AG09319 (cell line): Measurements from ENCODE around the gene DDX39B.
"Not testable (repeated sequence)": the region's sequence is repeated elsewhere in the genome, so short reads cannot be mapped to it uniquely, and the experiment has no call there.

Experiments
- DNase-seq: peaks from one replicate; pipeline ENCODE4 v3.0.0-alpha.2; 2010; ENCODE audit warnings: low read depth; ENCODE audit errors: extremely low read depth
- CTCF ChIP-seq: IDR thresholded peaks from 2 replicates; pipeline ENCODE4 v1.5.1; 2011; ENCODE audit warnings: low read depth, mild to moderate bottlenecking, inconsistent platforms, low read length, moderate library complexity

Gene DDX39B

GRCh38 chr6:31541658-31542521 lies at the start of gene DDX39B:
Gene DDX39B (minus strand): TSS chr6:31542003. CDS start chr6:31540532, 1,471 bp downstream.
- no peak for TF ChIP-seq CTCF
- peak; percentile 94 for DNase-seq

- not testable (repeated sequence) for DNase-seq
These were observed 48.9 kb upstream of the DDX39B start for GRCh38 chr6:31590691-31591090.

- no peak for TF ChIP-seq CTCF
- no peak for DNase-seq
These were observed 47.3 kb upstream of the DDX39B start for GRCh38 chr6:31588871-31589650.

- TF ChIP-seq CTCF: no peak
- no peak for DNase-seq
These were observed 46.3 kb upstream of the DDX39B start for GRCh38 chr6:31587791-31588777.

- DNase-seq: no peak
These were observed 44.9 kb upstream of the DDX39B start for GRCh38 chr6:31586599-31587281.

GRCh38 chr6:31586008-31586407 lies 44.2 kb upstream of the DDX39B start, which contains the start of gene LST1:
Gene LST1 (plus strand): TSS chr6:31586277. CDS start chr6:31587300, 1,023 bp downstream.
- no peak for DNase-seq
- TF ChIP-seq CTCF: no peak

More at GRCh38 chr6:31586599-31587281, 44.9 kb upstream of the DDX39B start:
- no peak for TF ChIP-seq CTCF
